HEK293 (cell line): ENCODE measurements around the gene PIK3R5.

Experiments used
- CTCF ChIA-PET: fragments of 350-600 bp; formaldehyde crosslinking; extraction: SDS; loops from one replicate; lab custom pipeline; 2021; ENCODE audit warnings: antibody characterized with exemption; lab: Yijun Ruan, JAX
- POLR2A ChIA-PET: fragments of 300-600 bp; formaldehyde crosslinking; extraction: SDS; loops from one replicate; lab custom pipeline; 2020; ENCODE audit warnings: antibody characterized with exemption, inconsistent platforms; lab: Yijun Ruan, JAX
- H3K27ac ChIP-seq: fragments of 200-500 bp; sonication (Bioruptor generic); 2 replicates; pipeline ENCODE4 v1.5.1; 2014; ENCODE audit warnings: low read depth, low read length, control low read depth, inconsistent platforms; ENCODE audit errors: extremely low read depth
- H3K36me3 ChIP-seq, 2 experiments: fragments of 200-500 bp in 1 of 2; sonication (Bioruptor generic) in 1 of 2; 1 replicate in 1 of 2; 2 replicates in 1 of 2; pipeline ENCODE4 v1.5.1; 2014 to 2017; ENCODE audit warnings: inconsistent platforms in 2 of 2, low read length in 2 of 2; ENCODE audit not compliant: control insufficient read depth in 2 of 2, insufficient read depth in 1 of 2
- H3K4me1 ChIP-seq: fragments of 200-500 bp; sonication (Bioruptor generic); 2 replicates; pipeline ENCODE4 v1.5.1; 2014; ENCODE audit warnings: mild to moderate bottlenecking, low read length, inconsistent platforms; ENCODE audit not compliant: control insufficient read depth, insufficient read depth
- H3K4me3 ChIP-seq: 2 replicates; pipeline ENCODE4 v1.5.1; 2011; ENCODE audit warnings: low read depth, mild to moderate bottlenecking, control low read depth, low read length, moderate library complexity
- H3K9me3 ChIP-seq: fragments of 200-500 bp; sonication (Bioruptor generic); 2 replicates; pipeline ENCODE4 v1.5.1; 2014; ENCODE audit warnings: low read depth, low read length, inconsistent platforms; ENCODE audit not compliant: control insufficient read depth, insufficient read depth
- BCL11A ChIP-seq: fragments of 450-650 bp; formaldehyde crosslinking; IDR thresholded peaks from 2 replicates; pipeline ENCODE4 v1.5.1; 2016; ENCODE audit warnings: low read depth, missing biosample characterization, missing genetic modification characterization
- KLF8 ChIP-seq: fragments of 450-650 bp; formaldehyde crosslinking; IDR thresholded peaks from 2 replicates; pipeline ENCODE4 v1.5.1; 2016; ENCODE audit warnings: missing biosample characterization, missing genetic modification characterization
- MYNN ChIP-seq: fragments of 450-650 bp; formaldehyde crosslinking; IDR thresholded peaks from 2 replicates; pipeline ENCODE4 v1.5.1; 2016; ENCODE audit warnings: missing biosample characterization, missing genetic modification characterization, borderline replicate concordance
- YY2 ChIP-seq: fragments of 450-650 bp; formaldehyde crosslinking; IDR thresholded peaks from 2 replicates; pipeline ENCODE4 v1.5.1; 2016; ENCODE audit warnings: missing biosample characterization, missing genetic modification characterization
- ZNF146 ChIP-seq: fragments of 450-650 bp; formaldehyde crosslinking; IDR thresholded peaks from 2 replicates; pipeline ENCODE4 v1.5.1; 2016; ENCODE audit warnings: missing biosample characterization, missing genetic modification characterization
- ZNF174 ChIP-seq: fragments of 450-650 bp; formaldehyde crosslinking; IDR thresholded peaks from 2 replicates; pipeline ENCODE4 v1.5.0; 2017; ENCODE audit warnings: missing biosample characterization, mild to moderate bottlenecking, missing genetic modification characterization
- ZNF416 ChIP-seq: fragments of 450-650 bp; formaldehyde crosslinking; IDR thresholded peaks from 2 replicates; pipeline ENCODE4 v1.5.1; 2016; ENCODE audit warnings: missing biosample characterization, missing genetic modification characterization
- ZNF514 ChIP-seq: fragments of 450-650 bp; formaldehyde crosslinking; IDR thresholded peaks from 2 replicates; pipeline ENCODE4 v1.5.1; 2016; ENCODE audit warnings: missing biosample characterization, missing genetic modification characterization
- ZNF549 ChIP-seq: fragments of 450-650 bp; IDR thresholded peaks from 2 replicates; pipeline ENCODE4 v1.5.1; 2018; ENCODE audit warnings: missing biosample characterization, missing genetic modification characterization, mild to moderate bottlenecking, inconsistent platforms, moderate library complexity
- ZNF561 ChIP-seq: fragments of 450-650 bp; IDR thresholded peaks from 2 replicates; pipeline ENCODE4 v1.5.1; 2018; ENCODE audit warnings: missing biosample characterization, missing genetic modification characterization, borderline replicate concordance
- ZNF600 ChIP-seq: fragments of 450-650 bp; formaldehyde crosslinking; IDR thresholded peaks from 2 replicates; pipeline ENCODE4 v1.5.1; 2016; ENCODE audit warnings: missing biosample characterization, missing genetic modification characterization
- ZNF658 ChIP-seq: fragments of 450-650 bp; formaldehyde crosslinking; IDR thresholded peaks from 2 replicates; pipeline ENCODE4; 2016; ENCODE audit warnings: missing biosample characterization, missing genetic modification characterization
- ZNF701 ChIP-seq: fragments of 450-650 bp; formaldehyde crosslinking; IDR thresholded peaks from 2 replicates; pipeline ENCODE4 v1.5.1; 2016; ENCODE audit warnings: missing biosample characterization, missing genetic modification characterization
- TF ChIP-seq, protein P1 (sequence below): fragments of 450-650 bp; formaldehyde crosslinking; IDR thresholded peaks from 2 replicates; pipeline ENCODE4 v1.5.0; 2017; ENCODE audit warnings: missing biosample characterization, missing genetic modification characterization, borderline replicate concordance
- TF ChIP-seq, protein P2 (sequence below): fragments of 450-650 bp; formaldehyde crosslinking; IDR thresholded peaks from 2 replicates; pipeline ENCODE4 v1.5.1; 2017; ENCODE audit warnings: missing biosample characterization, missing genetic modification characterization
- TF ChIP-seq, protein P3 (sequence below): fragments of 450-650 bp; formaldehyde crosslinking; IDR thresholded peaks from 2 replicates; pipeline ENCODE4 v1.5.1; 2016; ENCODE audit warnings: missing biosample characterization, missing genetic modification characterization

PIK3R5 gene

DNA sequence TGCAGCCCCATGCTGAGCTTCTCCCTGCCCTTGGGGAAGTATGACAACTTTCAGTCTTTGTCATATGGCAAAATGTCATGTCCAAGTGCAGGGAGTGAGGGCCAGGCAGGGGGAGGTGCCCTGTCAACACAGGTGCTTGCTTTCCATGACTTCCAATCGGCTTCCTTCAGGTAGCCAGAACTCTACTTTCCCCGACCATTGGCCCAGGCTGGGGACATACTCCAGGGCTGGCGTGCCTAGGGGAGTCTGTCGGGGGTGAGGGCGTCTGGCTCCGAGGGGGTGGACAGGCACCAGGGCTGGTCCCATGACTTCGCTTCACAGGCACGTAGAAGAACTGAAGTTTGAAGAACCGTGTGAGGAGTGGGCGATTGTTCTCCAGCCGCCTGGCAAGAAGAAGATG lies 78.2 kb downstream of the PIK3R5 start (continued):
- TF ChIP-seq, protein P1, sequence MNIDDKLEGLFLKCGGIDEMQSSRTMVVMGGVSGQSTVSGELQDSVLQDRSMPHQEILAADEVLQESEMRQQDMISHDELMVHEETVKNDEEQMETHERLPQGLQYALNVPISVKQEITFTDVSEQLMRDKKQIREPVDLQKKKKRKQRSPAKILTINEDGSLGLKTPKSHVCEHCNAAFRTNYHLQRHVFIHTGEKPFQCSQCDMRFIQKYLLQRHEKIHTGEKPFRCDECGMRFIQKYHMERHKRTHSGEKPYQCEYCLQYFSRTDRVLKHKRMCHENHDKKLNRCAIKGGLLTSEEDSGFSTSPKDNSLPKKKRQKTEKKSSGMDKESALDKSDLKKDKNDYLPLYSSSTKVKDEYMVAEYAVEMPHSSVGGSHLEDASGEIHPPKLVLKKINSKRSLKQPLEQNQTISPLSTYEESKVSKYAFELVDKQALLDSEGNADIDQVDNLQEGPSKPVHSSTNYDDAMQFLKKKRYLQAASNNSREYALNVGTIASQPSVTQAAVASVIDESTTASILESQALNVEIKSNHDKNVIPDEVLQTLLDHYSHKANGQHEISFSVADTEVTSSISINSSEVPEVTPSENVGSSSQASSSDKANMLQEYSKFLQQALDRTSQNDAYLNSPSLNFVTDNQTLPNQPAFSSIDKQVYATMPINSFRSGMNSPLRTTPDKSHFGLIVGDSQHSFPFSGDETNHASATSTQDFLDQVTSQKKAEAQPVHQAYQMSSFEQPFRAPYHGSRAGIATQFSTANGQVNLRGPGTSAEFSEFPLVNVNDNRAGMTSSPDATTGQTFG (tag by site-specific recombination) = no peak
- TF ChIP-seq ZNF174 (tag by site-specific recombination) (no peak), MYNN (tag by site-specific recombination) (no peak), ZNF416 (no peak), ZNF600 (tag by site-specific recombination) (no peak), ZNF514 (tag by site-specific recombination) (no peak), ZNF561 (tag by site-specific recombination) (no peak), ZNF701 (tag by site-specific recombination) (no peak), ZNF658 (tag by site-specific recombination) (no peak), BCL11A (tag by site-specific recombination) (no peak), YY2 (tag by site-specific recombination) (no peak), ZNF549 (tag by site-specific recombination) (no peak), ZNF146 (no peak)
- TF ChIP-seq, protein P2, sequence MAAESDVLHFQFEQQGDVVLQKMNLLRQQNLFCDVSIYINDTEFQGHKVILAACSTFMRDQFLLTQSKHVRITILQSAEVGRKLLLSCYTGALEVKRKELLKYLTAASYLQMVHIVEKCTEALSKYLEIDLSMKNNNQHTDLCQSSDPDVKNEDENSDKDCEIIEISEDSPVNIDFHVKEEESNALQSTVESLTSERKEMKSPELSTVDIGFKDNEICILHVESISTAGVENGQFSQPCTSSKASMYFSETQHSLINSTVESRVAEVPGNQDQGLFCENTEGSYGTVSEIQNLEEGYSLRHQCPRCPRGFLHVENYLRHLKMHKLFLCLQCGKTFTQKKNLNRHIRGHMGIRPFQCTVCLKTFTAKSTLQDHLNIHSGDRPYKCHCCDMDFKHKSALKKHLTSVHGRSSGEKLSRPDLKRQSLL = no peak
- TF ChIP-seq, protein P3, sequence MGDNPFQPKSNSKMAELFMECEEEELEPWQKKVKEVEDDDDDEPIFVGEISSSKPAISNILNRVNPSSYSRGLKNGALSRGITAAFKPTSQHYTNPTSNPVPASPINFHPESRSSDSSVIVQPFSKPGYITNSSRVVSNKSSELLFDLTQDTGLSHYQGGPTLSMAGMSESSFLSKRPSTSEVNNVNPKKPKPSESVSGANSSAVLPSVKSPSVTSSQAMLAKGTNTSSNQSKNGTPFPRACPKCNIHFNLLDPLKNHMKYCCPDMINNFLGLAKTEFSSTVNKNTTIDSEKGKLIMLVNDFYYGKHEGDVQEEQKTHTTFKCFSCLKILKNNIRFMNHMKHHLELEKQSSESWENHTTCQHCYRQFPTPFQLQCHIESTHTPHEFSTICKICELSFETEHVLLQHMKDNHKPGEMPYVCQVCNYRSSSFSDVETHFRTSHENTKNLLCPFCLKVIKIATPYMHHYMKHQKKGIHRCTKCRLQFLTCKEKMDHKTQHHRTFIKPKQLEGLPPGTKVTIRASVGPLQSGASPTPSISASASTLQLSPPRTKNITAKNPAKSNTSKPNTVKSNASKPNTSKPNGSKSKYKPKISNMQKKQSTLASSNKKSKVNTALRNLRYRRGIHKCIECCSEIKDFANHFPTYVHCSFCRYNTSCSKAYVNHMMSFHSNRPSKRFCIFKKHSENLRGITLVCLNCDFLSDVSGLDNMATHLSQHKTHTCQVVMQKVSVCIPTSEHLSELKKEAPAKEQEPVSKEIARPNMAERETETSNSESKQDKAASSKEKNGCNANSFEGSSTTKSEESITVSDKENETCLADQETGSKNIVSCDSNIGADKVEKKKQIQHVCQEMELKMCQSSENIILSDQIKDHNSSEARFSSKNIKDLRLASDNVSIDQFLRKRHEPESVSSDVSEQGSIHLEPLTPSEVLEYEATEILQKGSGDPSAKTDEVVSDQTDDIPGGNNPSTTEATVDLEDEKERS = no peak

DNA sequence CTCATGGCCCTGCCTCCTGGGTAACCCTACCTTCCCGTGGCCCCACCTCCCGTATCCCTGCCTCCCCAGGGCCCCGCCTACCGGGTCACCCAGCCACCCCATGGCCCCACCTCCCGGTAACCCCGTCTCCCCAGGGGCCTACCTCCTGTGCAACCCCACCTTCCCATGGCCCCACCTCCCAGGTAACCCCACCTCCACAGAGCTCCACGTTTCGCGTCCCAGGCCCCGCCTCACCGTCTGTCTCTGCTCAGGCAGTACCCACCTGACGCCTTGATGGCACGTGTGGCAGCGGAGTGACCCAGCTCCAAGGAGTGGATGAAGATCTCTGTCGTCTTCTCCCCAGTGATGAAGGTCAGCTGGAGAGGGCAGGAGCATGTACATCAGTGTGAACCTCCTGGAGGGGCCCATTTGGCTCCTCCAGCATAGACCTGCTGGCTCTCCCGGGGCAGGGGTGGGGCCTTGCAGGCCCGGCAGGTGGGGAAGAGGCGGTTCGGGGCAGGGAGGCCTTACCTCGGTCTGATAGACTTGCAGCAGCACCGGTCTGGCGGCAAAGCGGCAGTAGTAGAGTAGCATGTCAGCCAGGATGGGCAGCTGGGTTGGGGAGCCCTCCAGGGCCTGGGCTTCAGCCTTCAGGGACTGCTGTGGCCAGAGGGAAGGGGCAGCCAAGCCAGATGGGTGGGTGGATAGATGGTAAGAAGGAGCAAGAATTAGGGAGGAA lies 79.4 kb downstream of the PIK3R5 start:
- no peak overlapping the region for H3K4me3 ChIP-seq
- ChIA-PET CTCF (interaction anchor here (0.7 kb wide), 1 partner anchor 824 kb away, joined by 5 read pairs; no protein-coding TSS in a partner anchor), POLR2A (interaction anchor here (0.5 kb wide), 1 partner anchor 551 kb away, joined by 4 read pairs; no protein-coding TSS in a partner anchor)
- H3K4me1 ChIP-seq = no peaks in the 10 kb centered on the region
- no peak overlapping the region for H3K27ac ChIP-seq
- no peak for TF ChIP-seq ZNF561 (tag by site-specific recombination)
- TF ChIP-seq KLF8 (tag by site-specific recombination) = peak; percentile 31; the same call in 1 of the 2 replicates
- H3K36me3 ChIP-seq = no peaks in the 10 kb centered on the region
- no peaks in the 10 kb centered on the region for H3K9me3 ChIP-seq
